Hepatocyte (in vitro differentiated cells): ENCODE results near the gene TMEM50A. TPM values are rescaled to one million over a fixed set of nuclear protein-coding genes. Genes with fewer than 3 reads are reported as not detected.
"Not testable (repeated sequence)": the region's sequence is repeated elsewhere in the genome, so short reads cannot be mapped to it uniquely, and the experiment has no call there.

ENCODE experiments used
- DNase-seq: peaks from one replicate; pipeline ENCODE4 v3.0.0-alpha.2; 2016; ENCODE audit warnings: low spot score
- H2AFZ ChIP-seq: fragments of 200-600 bp; sonication (generic); 2 replicates; pipeline ENCODE4 v1.6.0; 2016; ENCODE audit warnings: antibody characterized with exemption, mild to moderate bottlenecking
- H3K27ac ChIP-seq: fragments of 200-600 bp; sonication (generic); 2 replicates; pipeline ENCODE4 v1.5.1; 2016; ENCODE audit warnings: mild to moderate bottlenecking
- H3K27me3 ChIP-seq: fragments of 200-600 bp; sonication (generic); 2 replicates; pipeline ENCODE4 v1.6.1; 2016
- H3K36me3 ChIP-seq: fragments of 200-600 bp; sonication (generic); replicated peaks from 2 replicates; pipeline ENCODE4 v1.5.1; 2016; ENCODE audit warnings: low read depth; ENCODE audit not compliant: insufficient read depth
- H3K4me1 ChIP-seq: fragments of 200-600 bp; sonication (generic); 2 replicates; pipeline ENCODE4 v1.5.1; 2016; ENCODE audit warnings: mild to moderate bottlenecking, moderate library complexity; ENCODE audit not compliant: insufficient read depth
- H3K4me2 ChIP-seq: fragments of 200-600 bp; sonication (generic); 2 replicates; pipeline ENCODE4 v1.6.0; 2016
- H3K4me3 ChIP-seq: fragments of 200-600 bp; sonication (generic); 2 replicates; pipeline ENCODE4 v1.5.1; 2016; ENCODE audit warnings: mild to moderate bottlenecking
- H3K79me2 ChIP-seq: fragments of 200-600 bp; sonication (generic); 2 replicates; pipeline ENCODE4 v1.6.0; 2017; ENCODE audit warnings: mild to moderate bottlenecking
- H3K9me2 ChIP-seq: fragments of 200-600 bp; sonication (generic); replicated peaks from 2 replicates; pipeline ENCODE4 v1.6.0; 2017; ENCODE audit warnings: mild to moderate bottlenecking; ENCODE audit not compliant: insufficient read depth
- H3K9me3 ChIP-seq: fragments of 200-600 bp; sonication (generic); 2 replicates; pipeline ENCODE4 v1.5.1; 2016; ENCODE audit warnings: low read depth, mild to moderate bottlenecking
- H4K20me1 ChIP-seq: fragments of 200-600 bp; sonication (generic); 2 replicates; pipeline ENCODE4 v1.6.0; 2016; ENCODE audit warnings: mild to moderate bottlenecking; ENCODE audit not compliant: insufficient read depth, poor library complexity, severe bottlenecking
- WGBS: methylation state at CpG from one replicate; pipeline ENCODE4 v1.1.6; 2016; ENCODE audit warnings: low lambda C conversion rate; ENCODE audit errors: missing lambda C conversion rate; 5-methylcytosine and 5-hydroxymethylcytosine counted together
- polyA plus RNA-seq: library from polyadenylated mRNA; unstranded; fragments of >200 nt; fragmentation: Nextera tagmentation; extraction: Ambion mirVana; gene quantifications from 2 replicates; pipeline ENCODE4 v1.2.1, GENCODE V29; 2016
- total RNA-seq: library from RNA; depleted of rRNA; stranded (reverse); fragments of >200 nt; gene quantifications from 2 replicates; pipeline ENCODE4 v1.2.3, GENCODE V29; 2014

The TMEM50A gene
- total and polyA plus RNA-seq, 2 experiments from 2014 or later = 98.2 to 151 TPM

- not testable (repeated sequence) for DNase-seq, H3K27me3 ChIP-seq, H3K4me1 ChIP-seq, H2AFZ ChIP-seq, H3K79me2 ChIP-seq, H4K20me1 ChIP-seq, H3K4me2 ChIP-seq, H3K36me3 ChIP-seq, H3K27ac ChIP-seq, H3K9me3 ChIP-seq, H3K9me2 ChIP-seq, H3K4me3 ChIP-seq
- 38% methylated on average over 1 of the region's 3 CpGs for WGBS
These were observed 35.8 kb upstream of the TMEM50A start for GRCh38 chr1:25302330-25302729.

GRCh38 chr1:25304936-25305335, 33.2 kb upstream of the TMEM50A start:
- H3K4me1 ChIP-seq, H3K9me3 ChIP-seq, H3K36me3 ChIP-seq, H3K27ac ChIP-seq, H3K79me2 ChIP-seq, H3K4me2 ChIP-seq, H3K27me3 ChIP-seq, DNase-seq, H3K9me2 ChIP-seq, H4K20me1 ChIP-seq, H3K4me3 ChIP-seq, H2AFZ ChIP-seq: not testable (repeated sequence)
- 84% methylated on average over 4 of the region's 4 CpGs for WGBS

- not testable (repeated sequence) for H3K9me2 ChIP-seq, H3K9me3 ChIP-seq, H3K4me3 ChIP-seq, H3K79me2 ChIP-seq, H3K27me3 ChIP-seq, H3K27ac ChIP-seq, H3K36me3 ChIP-seq, DNase-seq, H3K4me1 ChIP-seq, H4K20me1 ChIP-seq, H2AFZ ChIP-seq, H3K4me2 ChIP-seq
- no CpG with 5 or more reads among the region's 1 CpG for WGBS
These were observed 30.0 kb upstream of the TMEM50A start for GRCh38 chr1:25308168-25308567.

GRCh38 chr1:25309085-25309484, 29.0 kb upstream of the TMEM50A start:
- H3K4me1 ChIP-seq, DNase-seq, H3K36me3 ChIP-seq, H3K9me3 ChIP-seq, H3K79me2 ChIP-seq, H4K20me1 ChIP-seq, H3K9me2 ChIP-seq, H3K27ac ChIP-seq, H3K27me3 ChIP-seq, H3K4me3 ChIP-seq, H2AFZ ChIP-seq, H3K4me2 ChIP-seq: not testable (repeated sequence)
- 100% methylated on average over 1 of the region's 1 CpG for WGBS

- H3K4me2 ChIP-seq, H3K79me2 ChIP-seq, H3K4me1 ChIP-seq, DNase-seq, H2AFZ ChIP-seq, H3K27me3 ChIP-seq, H3K9me3 ChIP-seq, H4K20me1 ChIP-seq, H3K4me3 ChIP-seq, H3K36me3 ChIP-seq, H3K9me2 ChIP-seq, H3K27ac ChIP-seq: not testable (repeated sequence)
- 83% methylated on average over 1 of the region's 1 CpG for WGBS
These were observed 28.6 kb upstream of the TMEM50A start for GRCh38 chr1:25309486-25309885.

GRCh38 chr1:25312806-25313470, 25.2 kb upstream of the TMEM50A start:
- H3K4me2 ChIP-seq, H3K4me3 ChIP-seq, H4K20me1 ChIP-seq, H3K27me3 ChIP-seq, H3K4me1 ChIP-seq, DNase-seq, H3K9me3 ChIP-seq, H3K27ac ChIP-seq, H3K36me3 ChIP-seq, H3K79me2 ChIP-seq, H2AFZ ChIP-seq, H3K9me2 ChIP-seq: not testable (repeated sequence)

- not testable (repeated sequence) for H3K9me2 ChIP-seq, DNase-seq, H3K27ac ChIP-seq, H3K36me3 ChIP-seq, H4K20me1 ChIP-seq, H3K27me3 ChIP-seq, H3K4me1 ChIP-seq, H2AFZ ChIP-seq, H3K4me3 ChIP-seq, H3K9me3 ChIP-seq, H3K79me2 ChIP-seq, H3K4me2 ChIP-seq
- WGBS = 81% methylated on average over 9 of the region's 9 CpGs
These were observed 17.7 kb upstream of the TMEM50A start for GRCh38 chr1:25320314-25320938.

- not testable (repeated sequence) for H4K20me1 ChIP-seq, DNase-seq, H2AFZ ChIP-seq, H3K27me3 ChIP-seq, H3K27ac ChIP-seq, H3K79me2 ChIP-seq, H3K9me3 ChIP-seq, H3K4me3 ChIP-seq, H3K36me3 ChIP-seq, H3K4me2 ChIP-seq, H3K4me1 ChIP-seq, H3K9me2 ChIP-seq
- 76% methylated on average over 8 of the region's 9 CpGs for WGBS
These were observed 16.0 kb upstream of the TMEM50A start for GRCh38 chr1:25322127-25322526.

GRCh38 chr1:25324407-25324806, 13.7 kb upstream of the TMEM50A start:
- not testable (repeated sequence) for H4K20me1 ChIP-seq, H3K79me2 ChIP-seq, H3K4me2 ChIP-seq, H2AFZ ChIP-seq, H3K9me3 ChIP-seq, H3K4me1 ChIP-seq, H3K27ac ChIP-seq, H3K36me3 ChIP-seq, H3K4me3 ChIP-seq, H3K27me3 ChIP-seq, DNase-seq, H3K9me2 ChIP-seq
- WGBS = 81% methylated on average over 3 of the region's 3 CpGs
